Stimulated activated naive CD8-positive, alpha-beta T cell treated with anti-CD3 and anti-CD28 coated beads, Interleukin-15, amount 100 ng/mL, for 72 hours (primary cell): ENCODE measurements around the gene STAM.

Experiments used
- ATAC-seq: fragments of 150-1000 bp; cut with Tn5 transposase; 2 replicates; pipeline ENCODE4 v1.10.0; 2021; ENCODE audit warnings: mild to moderate bottlenecking, moderate library complexity
- DNase-seq, 2 donors: peaks; one replicate each; pipeline ENCODE4 v3.0.0; 2021 to 2022
- H3K27ac Mint-ChIP-seq, 2 donors: one replicate each; pipeline ENCODE4 v1.8.0; 2022; ENCODE audit warnings: mild to moderate bottlenecking in 2 of 2, mixed read lengths in 2 of 2, moderate library complexity in 2 of 2
- H3K27me3 Mint-ChIP-seq: one replicate; pipeline ENCODE4 v1.8.0; 2022; ENCODE audit warnings: mixed read lengths
- H3K4me1 Mint-ChIP-seq: one replicate; pipeline ENCODE4 v1.8.0; 2022; ENCODE audit warnings: mild to moderate bottlenecking, mixed read lengths
- H3K4me3 Mint-ChIP-seq, 2 donors: one replicate each; pipeline ENCODE4 v1.8.0; 2022; ENCODE audit warnings: mild to moderate bottlenecking in 2 of 2, mixed read lengths in 2 of 2, moderate library complexity in 1 of 2
- H3K9me3 Mint-ChIP-seq, 2 donors: one replicate each; pipeline ENCODE4 v1.8.0; 2022; ENCODE audit warnings: mixed read lengths in 2 of 2

The STAM gene

DNA sequence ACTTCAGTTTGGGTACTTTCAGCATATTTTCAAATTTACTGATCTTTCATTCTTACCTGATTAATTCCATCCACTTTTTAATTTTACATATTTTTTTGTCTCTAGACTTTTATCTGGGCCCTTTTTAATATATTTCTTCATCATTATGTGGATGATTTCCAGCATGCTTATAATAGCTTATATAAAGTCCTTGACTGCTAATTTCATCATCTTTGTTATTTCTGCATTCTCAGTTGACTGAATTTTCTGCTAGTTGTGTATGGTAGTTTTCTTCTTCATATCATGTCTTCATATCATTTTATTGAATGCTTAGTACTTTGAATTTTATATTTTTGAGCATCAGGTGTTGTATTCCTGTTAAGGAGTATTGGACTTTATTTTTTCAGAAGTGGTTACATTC is 39.6 kb downstream of the STAM start:
- H3K9me3 Mint-ChIP-seq: no peaks in the 10 kb centered on the region
- no peak for ATAC-seq
- no peaks in the 10 kb centered on the region for H3K27me3 Mint-ChIP-seq
- peak overlapping the region; percentile 48 to 57 for H3K4me3 Mint-ChIP-seq
- peak overlapping the region; percentile 78 to 92 for H3K27ac Mint-ChIP-seq
- no peak for DNase-seq
- H3K4me1 Mint-ChIP-seq: peaks cover 67% of the 10 kb centered on the region

DNA sequence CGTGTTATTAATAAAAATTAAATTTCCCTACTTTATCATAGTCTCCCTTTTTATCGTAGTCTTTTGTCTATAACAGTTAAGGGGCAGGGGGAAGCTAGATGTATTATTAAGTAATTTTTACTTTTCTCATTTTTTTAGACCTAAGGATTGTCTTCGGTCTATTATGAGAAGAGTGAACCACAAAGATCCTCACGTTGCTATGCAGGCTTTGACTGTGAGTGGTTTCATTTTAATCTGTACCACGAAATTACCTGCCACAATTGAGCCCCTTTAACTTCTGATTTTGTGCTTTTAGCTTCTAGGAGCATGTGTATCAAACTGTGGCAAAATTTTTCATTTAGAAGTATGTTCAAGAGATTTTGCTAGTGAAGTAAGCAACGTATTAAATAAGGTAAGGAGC is 40.6 kb downstream of the STAM start:
- peak overlapping the region; percentile 42 to 57 for H3K4me3 Mint-ChIP-seq
- DNase-seq (no peak), ATAC-seq (peak; percentile 65)
- H3K27me3 Mint-ChIP-seq: no peaks in the 10 kb centered on the region
- H3K4me1 Mint-ChIP-seq: peaks cover 57% of the 10 kb centered on the region
- H3K9me3 Mint-ChIP-seq: no peaks in the 10 kb centered on the region
- peak overlapping the region in 1 of 2 donors; percentile 19 for H3K27ac Mint-ChIP-seq

DNA sequence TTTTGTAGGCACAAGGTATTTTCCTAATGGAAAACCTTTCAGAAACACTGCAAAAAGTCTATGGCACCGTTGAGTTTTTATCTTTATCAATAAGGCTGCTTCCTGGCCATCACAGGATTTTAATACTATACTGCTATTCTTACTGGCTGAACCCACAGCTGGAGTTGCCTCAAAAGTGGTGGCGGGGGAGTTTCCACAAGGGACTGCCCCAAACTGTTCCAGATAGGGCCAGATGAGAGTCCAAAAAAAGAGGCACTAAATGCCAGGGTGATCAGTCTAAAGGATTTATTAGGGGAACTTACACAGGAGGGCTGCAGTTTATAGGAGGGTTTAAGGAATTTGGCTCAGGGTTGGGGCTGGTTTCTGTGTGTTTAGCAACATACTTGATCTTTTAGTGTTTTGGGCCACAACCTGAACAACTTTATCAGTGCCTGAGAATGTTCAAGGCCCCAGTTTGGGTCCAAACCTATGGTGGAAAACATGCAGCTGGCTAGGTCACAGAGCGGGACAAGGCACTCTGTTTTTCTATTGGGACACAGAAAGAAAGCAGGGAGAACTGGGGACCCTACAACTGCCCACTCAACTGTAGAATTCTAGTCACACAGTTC is 41.4 kb downstream of the STAM start:
- H3K9me3 Mint-ChIP-seq: no peaks in the 10 kb centered on the region
- peaks cover 49% of the 10 kb centered on the region for H3K4me1 Mint-ChIP-seq
- H3K27ac Mint-ChIP-seq: peak overlapping the region; percentile 34 to 66
- H3K27me3 Mint-ChIP-seq: no peaks in the 10 kb centered on the region
- DNase-seq: peak; percentile 26 to 54
- peak; percentile 94 for ATAC-seq
- peak overlapping the region; percentile 21 to 64 for H3K4me3 Mint-ChIP-seq

DNA sequence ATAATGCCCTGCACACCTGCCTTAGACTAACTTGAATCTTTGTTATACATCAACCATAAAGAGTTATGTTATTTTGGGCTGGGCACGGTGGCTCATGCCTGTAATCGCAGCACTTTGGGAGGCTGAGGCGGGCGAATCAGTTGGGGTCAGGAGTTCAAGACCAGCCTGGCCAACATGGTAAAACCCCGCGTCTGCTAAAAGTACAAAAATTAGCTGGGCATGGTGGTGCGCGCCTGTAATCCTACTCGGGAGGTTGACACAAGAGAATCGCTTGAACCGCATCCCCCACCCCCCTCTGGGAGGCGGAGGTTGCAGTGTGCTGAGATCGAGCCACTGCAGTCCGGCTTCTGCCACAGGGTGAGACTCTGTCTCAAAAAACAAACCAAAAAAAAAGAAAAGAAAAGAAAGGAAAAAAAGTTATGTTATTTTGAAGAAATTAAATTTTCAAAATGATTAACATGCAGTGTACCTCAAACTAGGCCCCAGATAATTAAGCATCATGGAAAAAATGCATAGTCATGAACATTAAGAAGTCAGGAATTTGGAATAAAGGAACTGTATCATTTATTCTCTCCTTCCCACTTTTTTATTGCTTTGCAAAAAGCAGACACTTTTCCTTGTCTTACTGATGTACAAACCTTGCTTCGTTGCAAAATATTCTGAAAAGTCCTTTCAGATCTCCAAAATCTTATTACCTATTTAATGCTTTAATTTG is 43.3 kb downstream of the STAM start:
- H3K27ac Mint-ChIP-seq: peak overlapping the region in 1 of 2 donors; percentile 67
- H3K27me3 Mint-ChIP-seq: no peaks in the 10 kb centered on the region
- no peak overlapping the region for H3K4me3 Mint-ChIP-seq
- no peaks in the 10 kb centered on the region for H3K9me3 Mint-ChIP-seq
- H3K4me1 Mint-ChIP-seq: peaks cover 33% of the 10 kb centered on the region
- DNase-seq: no peak
- no peak for ATAC-seq

DNA sequence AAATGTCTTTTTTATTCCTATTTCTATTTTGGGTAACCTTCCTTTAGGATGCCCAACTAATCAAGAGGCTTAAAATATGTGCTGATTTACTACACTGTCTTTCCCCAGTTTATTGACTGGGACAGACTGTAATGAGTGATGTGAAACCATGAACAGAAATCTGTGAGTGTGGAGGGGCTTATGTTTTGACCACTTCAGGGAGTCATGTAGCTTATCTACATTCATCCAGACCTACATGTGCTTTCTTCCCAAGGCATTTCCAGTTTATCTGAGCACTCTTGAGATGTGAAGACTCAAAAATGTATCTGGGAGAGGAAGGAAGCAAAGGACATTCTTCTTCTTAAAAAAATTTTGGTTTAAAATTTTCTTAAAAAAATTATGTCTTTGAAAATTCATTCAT is 45.2 kb downstream of the STAM start:
- no peak for DNase-seq
- H3K9me3 Mint-ChIP-seq: no peaks in the 10 kb centered on the region
- no peaks in the 10 kb centered on the region for H3K27me3 Mint-ChIP-seq
- H3K27ac Mint-ChIP-seq: no peak overlapping the region
- H3K4me1 Mint-ChIP-seq: peaks cover 14% of the 10 kb centered on the region
- ATAC-seq: no peak
- H3K4me3 Mint-ChIP-seq: no peak overlapping the region

DNA sequence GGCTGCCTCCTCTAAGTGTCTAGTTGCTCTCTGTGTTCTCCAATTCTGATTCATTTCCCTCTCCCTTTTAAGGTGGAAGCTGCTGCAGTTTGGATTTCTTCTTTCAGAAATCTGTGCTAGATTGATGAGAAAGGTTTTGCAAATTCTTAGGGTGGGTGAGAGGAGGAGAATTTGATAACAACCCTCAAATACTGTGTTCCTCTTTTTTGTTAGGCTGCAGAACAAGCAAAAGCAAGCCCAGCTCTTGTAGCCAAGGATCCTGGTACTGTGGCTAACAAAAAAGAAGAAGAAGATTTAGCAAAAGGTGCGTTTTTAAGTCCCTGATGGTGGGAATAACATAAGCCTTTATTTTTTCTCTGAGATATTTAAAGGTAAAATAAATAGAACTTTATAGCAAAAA is 49.1 kb downstream of the STAM start:
- H3K4me3 Mint-ChIP-seq: no peak overlapping the region
- H3K4me1 Mint-ChIP-seq: no peaks in the 10 kb centered on the region
- H3K9me3 Mint-ChIP-seq: no peaks in the 10 kb centered on the region
- H3K27me3 Mint-ChIP-seq: no peaks in the 10 kb centered on the region
- H3K27ac Mint-ChIP-seq: peak overlapping the region in 1 of 2 donors; percentile 36
- ATAC-seq (no peak), DNase-seq (no peak)

DNA sequence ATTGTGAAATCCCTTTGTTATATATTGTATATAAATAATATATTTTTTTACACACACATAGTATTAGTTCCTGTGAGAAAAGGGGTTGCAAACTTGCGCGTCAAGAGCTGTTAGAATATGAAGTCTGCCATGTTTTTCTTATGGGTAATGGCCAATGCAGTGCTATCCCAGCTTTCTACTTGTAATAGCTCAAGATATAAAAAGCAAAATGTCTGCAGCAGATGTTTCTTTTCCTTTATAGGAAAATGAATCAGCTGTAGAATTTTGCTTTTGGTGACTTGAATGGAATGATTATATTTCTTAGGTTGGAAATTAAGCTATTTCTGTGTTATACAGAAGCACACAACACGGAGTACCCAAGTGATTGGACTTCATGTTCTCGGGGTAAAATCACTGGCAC is 54.7 kb downstream of the STAM start:
- no peak overlapping the region for H3K4me3 Mint-ChIP-seq
- H3K4me1 Mint-ChIP-seq: peaks cover 7% of the 10 kb centered on the region
- no peak overlapping the region for H3K27ac Mint-ChIP-seq
- ATAC-seq (no peak), DNase-seq (no peak)
- no peaks in the 10 kb centered on the region for H3K27me3 Mint-ChIP-seq
- H3K9me3 Mint-ChIP-seq: no peaks in the 10 kb centered on the region

DNA sequence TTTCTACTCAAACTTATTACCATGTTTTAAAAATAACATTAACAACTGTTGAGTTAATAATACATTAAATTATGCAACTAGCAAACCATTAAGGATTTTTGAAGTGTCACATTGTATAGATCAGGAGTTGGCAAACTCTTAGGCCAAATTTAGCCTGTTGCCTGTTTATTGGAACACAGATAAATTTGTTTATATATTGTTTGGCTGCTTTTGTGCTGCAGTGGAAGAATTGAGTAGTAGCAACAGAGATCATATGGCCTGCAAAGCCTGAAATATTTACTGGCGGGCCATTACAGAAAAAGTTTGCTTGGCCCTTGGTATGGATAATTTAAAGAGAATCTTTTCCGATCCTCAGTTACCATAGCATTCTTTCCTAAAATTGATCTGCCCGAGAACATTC is 57.4 kb downstream of the STAM start:
- ATAC-seq (no peak), DNase-seq (no peak)
- Mint-ChIP-seq H3K4me1 (peaks cover 7% of the 10 kb centered on the region), H3K9me3 (no peaks in the 10 kb centered on the region), H3K27ac (no peak overlapping the region), H3K4me3 (no peak overlapping the region), H3K27me3 (no peaks in the 10 kb centered on the region)

DNA sequence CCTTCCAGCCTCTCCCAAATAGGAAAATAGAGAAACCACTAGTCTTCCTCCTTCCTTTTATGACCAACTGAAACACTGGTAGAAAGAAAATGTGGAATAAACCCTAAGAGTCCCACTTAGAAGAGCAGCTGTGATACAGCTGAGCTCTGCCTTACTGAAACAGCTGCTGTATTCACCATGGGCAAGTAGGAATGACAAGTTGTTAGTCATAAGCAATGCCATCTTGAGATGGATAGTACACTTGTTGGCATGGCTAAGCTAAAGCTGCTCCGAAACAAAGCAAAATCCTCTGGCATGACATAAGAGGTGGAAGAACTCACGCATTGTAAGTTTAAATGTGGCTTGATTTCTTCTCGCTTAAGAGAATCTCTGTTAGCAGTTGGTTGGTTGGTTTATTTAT is 59.8 kb downstream of the STAM start:
- H3K27ac Mint-ChIP-seq: peak overlapping the region in 1 of 2 donors; percentile 89
- no peak for DNase-seq
- ATAC-seq: no peak
- H3K9me3 Mint-ChIP-seq: no peaks in the 10 kb centered on the region
- peaks cover 7% of the 10 kb centered on the region for H3K4me1 Mint-ChIP-seq
- no peaks in the 10 kb centered on the region for H3K27me3 Mint-ChIP-seq
- H3K4me3 Mint-ChIP-seq: no peak overlapping the region

DNA sequence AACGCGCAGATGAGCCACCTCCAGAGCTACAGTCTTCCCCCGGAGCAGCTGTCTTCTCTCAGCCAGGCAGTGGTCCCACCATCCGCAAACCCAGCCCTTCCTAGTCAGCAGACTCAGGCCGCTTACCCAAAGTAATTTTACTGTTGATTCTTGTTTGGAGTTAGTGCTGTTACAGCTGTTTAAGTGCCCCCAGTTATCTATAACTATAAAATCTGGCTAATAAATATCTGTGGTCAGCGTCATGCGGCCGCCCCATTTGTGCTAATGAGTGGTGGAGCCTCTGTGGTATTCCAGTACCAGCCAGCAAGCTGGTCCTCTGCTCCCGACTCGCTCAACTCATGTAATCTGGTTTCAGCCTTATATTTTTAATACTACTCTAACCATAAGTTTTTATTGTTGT is 64.9 kb downstream of the STAM start:
- Mint-ChIP-seq H3K4me1 (no peaks in the 10 kb centered on the region), H3K27ac (no peak overlapping the region), H3K27me3 (no peaks in the 10 kb centered on the region), H3K4me3 (no peak overlapping the region), H3K9me3 (no peaks in the 10 kb centered on the region)
- DNase-seq: no peak
- no peak for ATAC-seq

DNA sequence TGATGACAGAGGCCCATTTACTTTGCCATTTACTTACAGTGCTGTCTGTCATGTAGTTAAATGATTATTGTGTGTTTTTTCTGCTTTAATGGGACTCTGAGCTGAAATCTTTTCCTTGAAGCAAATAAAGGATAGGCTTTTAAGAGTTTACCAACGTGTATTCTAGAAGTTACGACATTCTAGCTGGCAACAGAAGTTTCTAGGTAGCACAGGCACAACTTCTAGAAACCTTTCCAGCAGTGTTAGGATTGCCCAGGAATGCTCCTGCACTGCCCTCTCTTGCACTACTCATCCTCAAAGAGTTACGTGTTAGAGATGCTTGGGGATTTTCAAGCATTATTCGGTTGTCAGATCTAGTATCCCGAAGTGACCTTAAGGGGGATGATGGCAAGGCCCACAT is 65.5 kb downstream of the STAM start:
- ATAC-seq (no peak), DNase-seq (no peak)
- no peaks in the 10 kb centered on the region for H3K9me3 Mint-ChIP-seq
- no peak overlapping the region for H3K4me3 Mint-ChIP-seq
- H3K4me1 Mint-ChIP-seq: no peaks in the 10 kb centered on the region
- peak overlapping the region in 1 of 2 donors; percentile 28 for H3K27ac Mint-ChIP-seq
- no peaks in the 10 kb centered on the region for H3K27me3 Mint-ChIP-seq

DNA sequence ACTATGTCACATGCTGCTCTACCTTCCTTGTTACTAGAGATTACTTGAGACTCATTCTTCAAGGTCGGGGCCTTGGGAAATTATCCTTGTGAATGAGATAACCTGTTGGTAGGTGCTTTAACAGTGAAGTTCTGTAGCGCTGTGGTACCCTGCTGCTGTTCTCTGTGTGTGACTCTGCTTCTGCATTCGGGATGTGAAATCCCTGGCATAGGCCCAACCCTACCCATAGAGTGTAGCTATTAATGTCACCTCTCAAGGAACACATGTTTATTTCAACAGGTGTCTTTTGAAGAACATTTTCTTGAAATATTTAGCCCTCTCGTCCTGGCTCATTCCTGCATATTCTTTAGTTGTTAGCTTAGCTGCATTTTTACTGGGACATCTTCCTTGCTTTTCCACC is 66.2 kb downstream of the STAM start:
- no peaks in the 10 kb centered on the region for H3K27me3 Mint-ChIP-seq
- H3K27ac Mint-ChIP-seq: no peak overlapping the region
- no peaks in the 10 kb centered on the region for H3K9me3 Mint-ChIP-seq
- no peaks in the 10 kb centered on the region for H3K4me1 Mint-ChIP-seq
- no peak overlapping the region for H3K4me3 Mint-ChIP-seq
- no peak for DNase-seq
- no peak for ATAC-seq

DNA sequence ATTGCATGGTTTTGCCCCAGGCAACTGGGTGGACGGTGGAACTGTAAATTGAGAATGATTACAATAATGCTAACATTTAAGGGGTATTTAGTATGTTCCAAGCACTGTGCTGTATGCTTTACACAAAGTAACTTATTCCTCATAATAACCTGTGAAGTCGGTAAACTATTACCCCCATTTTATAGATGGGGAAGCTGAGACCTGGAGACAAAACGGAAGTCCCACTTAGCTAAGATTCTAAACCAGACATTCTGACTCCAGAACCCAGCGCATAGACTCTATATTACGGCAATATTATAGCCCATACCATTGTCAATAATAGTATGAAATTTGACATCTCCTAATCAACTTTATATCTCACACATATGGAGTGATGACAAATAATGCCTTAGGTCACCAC is 68.1 kb downstream of the STAM start:
- DNase-seq: no peak
- Mint-ChIP-seq H3K9me3 (no peaks in the 10 kb centered on the region), H3K4me3 (no peak overlapping the region), H3K27ac (no peak overlapping the region), H3K4me1 (no peaks in the 10 kb centered on the region), H3K27me3 (no peaks in the 10 kb centered on the region)
- ATAC-seq: no peak

DNA sequence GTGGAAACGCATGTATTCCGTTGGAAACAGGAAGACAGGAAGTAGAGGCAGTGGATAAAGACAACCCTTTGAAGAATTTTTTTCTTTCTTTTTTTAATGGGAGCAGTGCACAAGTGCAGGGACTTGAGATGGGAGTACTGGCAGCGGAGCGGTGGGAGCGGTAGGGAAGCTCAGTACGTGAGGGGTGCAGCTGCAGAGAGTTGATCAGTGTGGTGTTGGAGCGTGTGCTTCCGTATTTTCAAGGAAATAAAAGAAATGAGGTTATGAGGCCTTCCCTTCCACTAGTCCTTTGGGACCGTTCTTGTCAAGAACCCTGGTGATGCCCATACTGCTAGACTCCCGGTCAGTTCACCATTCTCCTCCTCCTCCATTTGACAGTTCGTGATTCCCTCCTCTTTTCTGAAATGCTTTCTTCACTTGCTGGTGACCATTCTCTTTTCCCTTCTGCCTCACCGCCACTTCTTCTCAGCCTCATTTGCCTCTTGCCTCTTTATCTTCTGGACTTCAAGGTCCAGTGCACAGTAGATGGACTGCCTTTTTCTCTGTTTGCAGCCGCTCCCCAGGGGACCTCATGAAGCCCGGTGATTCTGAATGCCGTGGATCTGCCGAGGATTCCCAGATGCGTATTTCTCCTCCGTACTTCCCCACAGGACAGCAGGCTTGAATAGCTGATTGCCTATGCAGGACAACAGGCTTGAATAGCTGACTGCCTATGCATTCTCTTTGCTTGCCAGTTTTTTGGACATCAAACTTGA is 68.9 kb downstream of the STAM start:
- no peak for DNase-seq
- Mint-ChIP-seq H3K27ac (peak overlapping the region in 1 of 2 donors; percentile 85), H3K9me3 (no peaks in the 10 kb centered on the region), H3K27me3 (no peaks in the 10 kb centered on the region), H3K4me3 (no peak overlapping the region), H3K4me1 (no peaks in the 10 kb centered on the region)
- ATAC-seq: no peak

DNA sequence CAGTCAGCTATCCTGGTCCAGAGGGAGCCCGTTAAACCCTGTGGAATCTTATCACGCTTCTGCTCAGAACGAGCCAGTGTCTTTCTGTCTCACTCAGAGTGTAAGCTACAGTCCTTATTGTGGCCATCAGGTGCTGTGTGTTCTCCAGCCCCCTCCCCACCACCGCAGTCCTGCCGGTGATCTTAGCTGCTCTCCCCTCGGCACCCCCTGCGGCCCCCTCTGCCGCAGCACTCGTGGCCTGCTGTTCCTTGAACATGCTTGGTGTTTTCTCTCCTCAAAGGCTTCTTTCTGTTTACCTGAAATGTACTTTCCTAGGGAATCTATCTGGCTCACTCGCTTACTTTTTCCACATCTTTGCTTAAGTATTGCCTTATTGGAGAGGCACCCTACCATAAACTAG is 69.8 kb downstream of the STAM start:
- peak overlapping the region in 1 of 2 donors; percentile 9 for H3K27ac Mint-ChIP-seq
- DNase-seq (no peak), ATAC-seq (no peak)
- H3K4me3 Mint-ChIP-seq: no peak overlapping the region
- no peaks in the 10 kb centered on the region for H3K27me3 Mint-ChIP-seq
- no peaks in the 10 kb centered on the region for H3K4me1 Mint-ChIP-seq
- no peaks in the 10 kb centered on the region for H3K9me3 Mint-ChIP-seq

DNA sequence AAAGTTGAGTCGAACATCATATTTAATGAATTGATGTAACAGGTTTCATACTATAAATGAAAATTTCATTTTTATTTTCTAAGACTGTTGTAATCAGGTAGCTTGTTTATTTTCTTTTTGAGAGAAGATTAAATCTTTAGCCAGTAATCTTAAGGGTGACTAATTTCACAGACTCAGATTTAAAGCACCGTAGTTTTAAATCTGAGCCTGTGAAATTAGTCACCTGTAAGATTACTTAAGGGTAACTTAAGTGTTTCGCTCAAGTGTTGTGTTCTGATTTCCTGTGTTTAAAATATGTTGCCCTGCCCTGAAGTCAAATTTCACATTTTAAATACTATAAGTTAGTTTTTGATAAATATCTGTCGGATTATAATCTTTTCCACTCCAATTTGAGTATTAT is 72.2 kb downstream of the STAM start:
- no peak overlapping the region for H3K4me3 Mint-ChIP-seq
- DNase-seq: no peak
- H3K27ac Mint-ChIP-seq: no peak overlapping the region
- H3K9me3 Mint-ChIP-seq: no peaks in the 10 kb centered on the region
- no peaks in the 10 kb centered on the region for H3K27me3 Mint-ChIP-seq
- ATAC-seq: no peak
- H3K4me1 Mint-ChIP-seq: no peaks in the 10 kb centered on the region
